A549 treated with AZD9567 at 1 μM for 4 hours (cell line): ENCODE measurements around the gene PPP1R13B. TPM values are rescaled to one million over a fixed set of nuclear protein-coding genes. Genes with fewer than 3 reads are reported as not detected.

Experiments used
- total RNA-seq: library from RNA; stranded (reverse); fragments of 200-300 nt; extraction: Qiagen RNA extraction; gene quantifications from 5 replicates; pipeline ENCODE4 v1.2.3, GENCODE V29; 2022; ENCODE audit not compliant: insufficient read depth

The PPP1R13B gene, protein sequence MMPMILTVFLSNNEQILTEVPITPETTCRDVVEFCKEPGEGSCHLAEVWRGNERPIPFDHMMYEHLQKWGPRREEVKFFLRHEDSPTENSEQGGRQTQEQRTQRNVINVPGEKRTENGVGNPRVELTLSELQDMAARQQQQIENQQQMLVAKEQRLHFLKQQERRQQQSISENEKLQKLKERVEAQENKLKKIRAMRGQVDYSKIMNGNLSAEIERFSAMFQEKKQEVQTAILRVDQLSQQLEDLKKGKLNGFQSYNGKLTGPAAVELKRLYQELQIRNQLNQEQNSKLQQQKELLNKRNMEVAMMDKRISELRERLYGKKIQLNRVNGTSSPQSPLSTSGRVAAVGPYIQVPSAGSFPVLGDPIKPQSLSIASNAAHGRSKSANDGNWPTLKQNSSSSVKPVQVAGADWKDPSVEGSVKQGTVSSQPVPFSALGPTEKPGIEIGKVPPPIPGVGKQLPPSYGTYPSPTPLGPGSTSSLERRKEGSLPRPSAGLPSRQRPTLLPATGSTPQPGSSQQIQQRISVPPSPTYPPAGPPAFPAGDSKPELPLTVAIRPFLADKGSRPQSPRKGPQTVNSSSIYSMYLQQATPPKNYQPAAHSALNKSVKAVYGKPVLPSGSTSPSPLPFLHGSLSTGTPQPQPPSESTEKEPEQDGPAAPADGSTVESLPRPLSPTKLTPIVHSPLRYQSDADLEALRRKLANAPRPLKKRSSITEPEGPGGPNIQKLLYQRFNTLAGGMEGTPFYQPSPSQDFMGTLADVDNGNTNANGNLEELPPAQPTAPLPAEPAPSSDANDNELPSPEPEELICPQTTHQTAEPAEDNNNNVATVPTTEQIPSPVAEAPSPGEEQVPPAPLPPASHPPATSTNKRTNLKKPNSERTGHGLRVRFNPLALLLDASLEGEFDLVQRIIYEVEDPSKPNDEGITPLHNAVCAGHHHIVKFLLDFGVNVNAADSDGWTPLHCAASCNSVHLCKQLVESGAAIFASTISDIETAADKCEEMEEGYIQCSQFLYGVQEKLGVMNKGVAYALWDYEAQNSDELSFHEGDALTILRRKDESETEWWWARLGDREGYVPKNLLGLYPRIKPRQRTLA
- total RNA-seq = 5.5 to 7.7 TPM (median 6.6 TPM) in 5 replicates

DNA sequence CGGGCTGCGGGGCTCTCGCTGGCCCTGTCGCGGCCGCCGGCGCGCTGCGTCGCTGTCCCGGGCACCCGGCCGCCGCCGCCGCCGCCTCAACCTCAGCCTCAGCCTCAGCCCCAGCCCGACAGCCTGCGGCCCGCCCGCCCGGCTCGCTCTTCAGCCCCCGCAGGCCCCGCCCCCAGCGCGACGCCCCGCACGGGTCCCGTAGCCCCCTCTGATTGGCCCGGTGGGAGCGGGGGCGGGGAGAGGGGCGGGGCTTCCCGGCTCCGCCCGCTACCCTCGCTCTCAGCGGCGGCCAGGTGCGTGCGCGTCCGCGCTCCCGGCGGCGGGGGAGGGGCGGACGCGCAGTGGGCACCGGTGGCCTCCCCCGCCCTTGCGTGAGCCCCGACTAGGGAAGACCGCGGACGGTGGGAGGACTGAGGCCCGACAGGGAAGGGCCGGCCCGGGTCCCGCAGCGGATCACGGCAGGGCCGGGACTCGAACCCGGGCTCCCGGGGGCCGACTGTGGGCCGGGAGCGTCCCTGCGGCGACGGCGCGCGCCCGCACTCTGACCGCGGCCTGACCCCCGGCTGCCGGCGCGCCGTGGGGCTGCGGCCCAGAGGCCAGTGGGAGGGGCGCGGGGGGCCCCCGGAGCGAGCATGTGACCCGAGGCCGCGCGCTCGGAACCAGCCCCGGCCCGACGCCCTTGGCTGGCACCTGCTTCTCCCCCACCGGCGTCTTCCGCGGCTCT is at the start of gene PPP1R13B:
Gene PPP1R13B (minus strand): TSS at position 125 of the 724 bp plus-strand sequence. CDS start 268 bp downstream, outside the sequence.

DNA sequence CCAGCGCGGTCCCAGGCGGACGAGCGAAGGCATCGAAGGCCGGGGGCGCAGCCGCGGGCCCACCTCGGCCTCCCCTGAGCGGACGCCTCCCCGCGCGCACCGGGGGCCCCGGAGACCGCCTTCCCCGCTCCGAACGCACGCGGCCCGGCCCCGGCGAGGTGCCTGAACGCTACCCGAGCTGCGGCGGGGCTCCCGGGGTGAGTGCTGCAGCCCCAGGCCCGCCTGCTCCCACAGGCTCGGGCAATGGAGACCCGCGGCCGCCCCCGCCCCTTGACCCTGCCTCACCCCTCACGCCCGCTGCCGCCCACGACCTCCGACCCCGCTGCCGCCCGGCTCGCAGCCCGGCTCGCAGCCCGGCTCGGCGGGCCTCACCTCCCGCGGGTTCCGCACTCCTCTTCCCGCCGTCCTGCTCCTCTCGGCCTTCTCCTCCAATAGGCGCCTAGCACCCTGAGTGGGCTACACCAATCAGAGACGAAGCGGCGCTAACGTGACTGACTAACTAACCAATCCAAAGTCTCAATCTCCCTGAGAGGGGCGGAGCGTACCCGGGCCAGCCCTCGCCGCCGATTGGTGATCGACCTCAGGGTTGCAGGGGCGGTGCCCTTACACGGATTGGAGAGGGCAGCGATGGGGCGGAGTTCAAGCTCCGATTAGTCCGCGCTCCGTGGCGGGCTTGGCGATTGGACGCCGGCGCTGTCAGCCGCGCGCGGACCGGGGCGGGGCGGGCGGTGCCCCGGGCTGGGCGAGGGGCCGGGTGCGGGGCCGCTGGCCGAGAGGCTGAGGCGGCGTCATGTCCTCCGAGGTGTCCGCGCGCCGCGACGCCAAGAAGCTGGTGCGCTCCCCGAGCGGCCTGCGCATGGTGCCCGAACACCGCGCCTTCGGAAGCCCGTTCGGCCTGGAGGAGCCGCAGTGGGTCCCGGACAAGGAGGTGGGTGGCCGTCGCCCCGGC is 132.0 kb downstream of the PPP1R13B start, which contains the start of the genes XRCC3 and ZFYVE21:
Gene XRCC3 (minus strand): TSS at position 400 of the 949 bp plus-strand sequence. CDS start 4,364 bp downstream, outside the sequence.
Gene ZFYVE21 (plus strand): TSS at position 759 of the 949 bp plus-strand sequence. CDS start 32 bp downstream, at position 791.

Other genes starting within 250 kb of the PPP1R13B start
- gene KLC1, start 218.4 kb downstream of the PPP1R13B start, total RNA-seq = 100 to 110 TPM (median 107 TPM) in 5 replicates
- gene XRCC3, start 132.1 kb downstream of the PPP1R13B start, total RNA-seq = 28.8 to 32.1 TPM (median 30.2 TPM) in 5 replicates
- 40.3 to 54.0 TPM (median 47.6 TPM) in 5 replicates for gene ZFYVE21, start 131.8 kb downstream of the PPP1R13B start, total RNA-seq
- 0.06 to 0.17 TPM (median 0.15 TPM) in 3 of 5 replicates, not detected in the others for gene TDRD9, start 80.9 kb upstream of the PPP1R13B start, total RNA-seq
- gene RD3L, start 95.0 kb upstream of the PPP1R13B start, total RNA-seq = not detected in 5 replicates
- gene ASPG, start 238.1 kb upstream of the PPP1R13B start, total RNA-seq = 0.04 to 0.09 TPM in 2 of 5 replicates, not detected in the others